Measurements from ENCODE around the gene COTL1.

GRCh38 chr16:84595052-84595481 is 22.8 kb downstream of the COTL1 start:
- TF ChIP-seq CTCF (IDR thresholded peaks at IDR 0.05), result no peak
- TF ChIP-seq EP300 (IDR thresholded peaks at IDR 0.05), result no peak
- TF ChIP-seq POLR2A (IDR thresholded peaks at IDR 0.05), result no peak
